ENCODE results near the gene GREB1L.

DNA sequence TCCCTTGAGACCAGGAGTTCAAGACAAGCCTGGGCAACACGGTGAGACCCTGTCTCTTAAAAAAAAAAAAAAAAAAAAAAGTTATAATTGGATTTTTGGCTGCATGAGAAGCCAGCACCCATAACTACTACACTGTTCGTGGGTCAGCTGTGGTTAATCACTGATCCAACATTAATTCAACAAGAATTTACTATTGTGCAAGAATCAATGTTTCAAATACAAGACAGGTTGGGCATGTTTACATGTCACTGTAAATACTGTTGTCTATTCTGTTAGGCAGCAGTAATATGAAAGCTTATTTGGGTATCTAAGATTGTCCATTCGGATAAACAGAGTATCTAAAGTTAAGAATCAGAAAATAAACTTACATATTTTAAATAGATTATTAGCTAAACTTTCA, 296.2 kb downstream of the GREB1L start:
- TF ChIP-seq TCF7 (IDR thresholded peaks at IDR 0.05; ENCODE audit: low read depth) (no peak), ZNF678 (CRISPR knock-in tag; IDR thresholded peaks at IDR 0.05) (no peak), GZF1 (CRISPR knock-in tag; IDR thresholded peaks at IDR 0.05) (no peak), HDAC6 (IDR thresholded peaks at IDR 0.05; ENCODE audit: low read depth, low read length) (no peak), TP53 (CRISPR knock-in tag; conservative IDR thresholded peaks at IDR 0.05) (no peak), FOSL1 (CRISPR knock-in tag; IDR thresholded peaks at IDR 0.05; ENCODE audit: borderline replicate concordance) (no peak), MAFF (IDR thresholded peaks at IDR 0.05; ENCODE audit: low read depth, low read length) (no peak), ZNF644 (CRISPR knock-in tag; IDR thresholded peaks at IDR 0.05; ENCODE audit: low read depth) (no peak), ZFP37 (CRISPR knock-in tag; IDR thresholded peaks at IDR 0.05; ENCODE audit: borderline replicate concordance) (no peak), HNRNPH1 (optimal IDR thresholded peaks at IDR 0.05; ENCODE audit: low read depth, low read length) (no peak)
- TF ChIP-seq, protein P1, sequence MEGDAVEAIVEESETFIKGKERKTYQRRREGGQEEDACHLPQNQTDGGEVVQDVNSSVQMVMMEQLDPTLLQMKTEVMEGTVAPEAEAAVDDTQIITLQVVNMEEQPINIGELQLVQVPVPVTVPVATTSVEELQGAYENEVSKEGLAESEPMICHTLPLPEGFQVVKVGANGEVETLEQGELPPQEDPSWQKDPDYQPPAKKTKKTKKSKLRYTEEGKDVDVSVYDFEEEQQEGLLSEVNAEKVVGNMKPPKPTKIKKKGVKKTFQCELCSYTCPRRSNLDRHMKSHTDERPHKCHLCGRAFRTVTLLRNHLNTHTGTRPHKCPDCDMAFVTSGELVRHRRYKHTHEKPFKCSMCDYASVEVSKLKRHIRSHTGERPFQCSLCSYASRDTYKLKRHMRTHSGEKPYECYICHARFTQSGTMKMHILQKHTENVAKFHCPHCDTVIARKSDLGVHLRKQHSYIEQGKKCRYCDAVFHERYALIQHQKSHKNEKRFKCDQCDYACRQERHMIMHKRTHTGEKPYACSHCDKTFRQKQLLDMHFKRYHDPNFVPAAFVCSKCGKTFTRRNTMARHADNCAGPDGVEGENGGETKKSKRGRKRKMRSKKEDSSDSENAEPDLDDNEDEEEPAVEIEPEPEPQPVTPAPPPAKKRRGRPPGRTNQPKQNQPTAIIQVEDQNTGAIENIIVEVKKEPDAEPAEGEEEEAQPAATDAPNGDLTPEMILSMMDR (CRISPR knock-in tag; IDR thresholded peaks at IDR 0.05), result no peak
- TF ChIP-seq, protein P2, sequence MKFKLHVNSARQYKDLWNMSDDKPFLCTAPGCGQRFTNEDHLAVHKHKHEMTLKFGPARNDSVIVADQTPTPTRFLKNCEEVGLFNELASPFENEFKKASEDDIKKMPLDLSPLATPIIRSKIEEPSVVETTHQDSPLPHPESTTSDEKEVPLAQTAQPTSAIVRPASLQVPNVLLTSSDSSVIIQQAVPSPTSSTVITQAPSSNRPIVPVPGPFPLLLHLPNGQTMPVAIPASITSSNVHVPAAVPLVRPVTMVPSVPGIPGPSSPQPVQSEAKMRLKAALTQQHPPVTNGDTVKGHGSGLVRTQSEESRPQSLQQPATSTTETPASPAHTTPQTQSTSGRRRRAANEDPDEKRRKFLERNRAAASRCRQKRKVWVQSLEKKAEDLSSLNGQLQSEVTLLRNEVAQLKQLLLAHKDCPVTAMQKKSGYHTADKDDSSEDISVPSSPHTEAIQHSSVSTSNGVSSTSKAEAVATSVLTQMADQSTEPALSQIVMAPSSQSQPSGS (CRISPR knock-in tag; IDR thresholded peaks at IDR 0.05), result no peak

All from HepG2 (cell line).